SK-N-SH treated with all-trans-retinoic acid at 6 μM for 48 hours (cell line): Measurements from ENCODE around the gene RGS21.

ENCODE experiments used
- BACH2 ChIP-seq: fragments of 250-450 bp; sonication (Bioruptor Pico); IDR thresholded peaks from 2 replicates; pipeline ENCODE4 v1.9.0; 2021; ENCODE audit warnings: mild to moderate bottlenecking, borderline replicate concordance
- CSDC2 ChIP-seq: fragments of 250-450 bp; sonication (Bioruptor Pico); IDR thresholded peaks from 2 replicates; pipeline ENCODE4 v1.5.0; 2020; ENCODE audit warnings: mild to moderate bottlenecking, moderate library complexity
- GLIS3 ChIP-seq: fragments of 250-450 bp; sonication (Bioruptor Pico); IDR thresholded peaks from 2 replicates; pipeline ENCODE4 v1.5.0; 2020; ENCODE audit warnings: mild to moderate bottlenecking, moderate library complexity
- OSR1 ChIP-seq: fragments of 250-450 bp; sonication (Bioruptor Pico); IDR thresholded peaks from 2 replicates; pipeline ENCODE4 v1.8.0; 2022; ENCODE audit warnings: moderate library complexity, mild to moderate bottlenecking, inconsistent platforms
- PATZ1 ChIP-seq: fragments of 250-450 bp; sonication (Bioruptor Pico); IDR thresholded peaks from 2 replicates; pipeline ENCODE4 v1.8.0; 2020; ENCODE audit warnings: mild to moderate bottlenecking, moderate library complexity, borderline replicate concordance
- POU6F1 ChIP-seq: fragments of 250-450 bp; sonication (Bioruptor Pico); IDR thresholded peaks from 2 replicates; pipeline ENCODE4 v1.8.0; 2021; ENCODE audit warnings: low read depth, mild to moderate bottlenecking, moderate library complexity, borderline replicate concordance
- RARB ChIP-seq: fragments of 250-450 bp; sonication (Bioruptor Pico); IDR thresholded peaks from 2 replicates; pipeline ENCODE4 v1.8.0; 2021; ENCODE audit warnings: mild to moderate bottlenecking, moderate library complexity
- SNAI2 ChIP-seq: fragments of 250-450 bp; sonication (Bioruptor Pico); IDR thresholded peaks from 2 replicates; pipeline ENCODE4 v1.5.0; 2020; ENCODE audit warnings: mild to moderate bottlenecking, moderate library complexity
- ZFP3 ChIP-seq: fragments of 250-450 bp; sonication (Bioruptor Pico); IDR thresholded peaks from 2 replicates; pipeline ENCODE4 v1.5.0; 2020; ENCODE audit warnings: mild to moderate bottlenecking, moderate library complexity
- ZFP30 ChIP-seq: fragments of 450-650 bp; formaldehyde crosslinking; IDR thresholded peaks from 2 replicates; pipeline ENCODE4 v1.5.0; 2022; ENCODE audit warnings: mild to moderate bottlenecking, moderate library complexity
- ZNF565 ChIP-seq: fragments of 450-650 bp; formaldehyde crosslinking; conservative IDR thresholded peaks from 2 replicates; pipeline ENCODE4 v1.5.0; 2020; ENCODE audit warnings: low read depth, mild to moderate bottlenecking, moderate library complexity
- ZNF70 ChIP-seq: fragments of 450-650 bp; formaldehyde crosslinking; IDR thresholded peaks from 2 replicates; pipeline ENCODE4 v1.5.0; 2020; ENCODE audit warnings: mild to moderate bottlenecking, moderate library complexity

DNA sequence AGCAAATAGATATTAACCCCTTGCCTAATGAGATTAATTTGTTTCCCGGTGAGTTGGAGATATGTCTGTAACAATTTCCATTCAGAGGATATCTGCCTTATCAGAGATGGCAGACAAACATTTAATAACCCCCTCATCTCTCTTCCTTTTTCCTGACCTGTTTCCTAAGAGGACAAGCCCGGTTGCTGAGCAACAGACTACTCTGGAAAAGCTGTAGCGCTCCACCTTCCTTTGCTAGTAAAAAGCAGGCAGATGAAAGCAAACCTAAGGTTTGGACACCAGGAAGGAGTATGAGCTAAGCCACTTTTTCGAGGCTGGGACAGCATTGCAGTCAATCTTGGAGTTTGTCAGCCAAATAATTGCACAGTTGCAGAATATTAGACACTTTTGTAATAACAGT, 82.4 kb downstream of the RGS21 start:
- TF ChIP-seq GLIS3 (CRISPR knock-in tag) (no peak), CSDC2 (CRISPR knock-in tag) (no peak), ZNF70 (CRISPR knock-in tag) (no peak), PATZ1 (CRISPR knock-in tag) (no peak), RARB (CRISPR knock-in tag) (no peak), OSR1 (CRISPR knock-in tag) (no peak), ZFP3 (CRISPR knock-in tag) (no peak), ZFP30 (CRISPR knock-in tag) (no peak), BACH2 (CRISPR knock-in tag) (no peak), POU6F1 (no peak), SNAI2 (CRISPR knock-in tag) (no peak), ZNF565 (CRISPR knock-in tag) (no peak)
